Peyer's patch (tissue), 4 donors: ENCODE results near the gene TUBB8.

Source experiments
- POLR2A ChIP-seq, 2 donors: fragments of 450-650 bp; IDR thresholded peaks; one replicate each; pipeline ENCODE4 v1.5.1; 2017; ENCODE audit warnings: antibody characterized with exemption in 2 of 2, mild to moderate bottlenecking in 2 of 2, moderate library complexity in 2 of 2
- TF ChIP-seq, protein P1 (sequence below), 6 experiments: fragments of 450-650 bp in 4 of 6; fragments of 200-600 bp in 2 of 6; sonication (generic) in 1 of 6; IDR thresholded peaks; one replicate each; pipeline ENCODE4 v1.5.1; 2017 to 2019; ENCODE audit warnings: antibody characterized with exemption in 6 of 6, mild to moderate bottlenecking in 3 of 6, moderate library complexity in 1 of 6

DNA sequence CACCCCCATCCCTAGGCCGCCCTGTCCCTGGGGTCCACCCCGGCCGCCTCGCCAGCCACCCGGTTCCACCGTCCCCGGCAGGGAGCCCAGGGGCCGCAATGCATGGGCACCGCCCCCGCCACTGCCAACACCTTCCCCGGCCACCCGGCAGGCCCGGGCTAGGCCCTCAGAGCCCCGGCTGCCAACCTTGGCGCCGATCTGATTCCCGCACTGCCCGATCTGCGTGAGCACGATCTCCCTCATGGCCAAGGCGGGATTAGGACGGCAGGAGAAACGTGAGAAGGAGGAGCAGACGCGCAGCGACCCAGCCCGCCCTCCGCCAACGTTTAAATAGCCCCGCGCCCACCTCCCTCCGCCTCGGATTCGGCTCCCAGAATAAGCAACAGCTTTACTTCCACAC, at the start of gene TUBB8:
- TF ChIP-seq, protein P1, sequence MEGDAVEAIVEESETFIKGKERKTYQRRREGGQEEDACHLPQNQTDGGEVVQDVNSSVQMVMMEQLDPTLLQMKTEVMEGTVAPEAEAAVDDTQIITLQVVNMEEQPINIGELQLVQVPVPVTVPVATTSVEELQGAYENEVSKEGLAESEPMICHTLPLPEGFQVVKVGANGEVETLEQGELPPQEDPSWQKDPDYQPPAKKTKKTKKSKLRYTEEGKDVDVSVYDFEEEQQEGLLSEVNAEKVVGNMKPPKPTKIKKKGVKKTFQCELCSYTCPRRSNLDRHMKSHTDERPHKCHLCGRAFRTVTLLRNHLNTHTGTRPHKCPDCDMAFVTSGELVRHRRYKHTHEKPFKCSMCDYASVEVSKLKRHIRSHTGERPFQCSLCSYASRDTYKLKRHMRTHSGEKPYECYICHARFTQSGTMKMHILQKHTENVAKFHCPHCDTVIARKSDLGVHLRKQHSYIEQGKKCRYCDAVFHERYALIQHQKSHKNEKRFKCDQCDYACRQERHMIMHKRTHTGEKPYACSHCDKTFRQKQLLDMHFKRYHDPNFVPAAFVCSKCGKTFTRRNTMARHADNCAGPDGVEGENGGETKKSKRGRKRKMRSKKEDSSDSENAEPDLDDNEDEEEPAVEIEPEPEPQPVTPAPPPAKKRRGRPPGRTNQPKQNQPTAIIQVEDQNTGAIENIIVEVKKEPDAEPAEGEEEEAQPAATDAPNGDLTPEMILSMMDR (IDR thresholded peaks at IDR 0.05) = no peak
- no peak for TF ChIP-seq POLR2A (IDR thresholded peaks at IDR 0.05)
